Upper lobe of left lung (tissue), 4 donors: Measurements from ENCODE around the gene ZNF385D.

Experiments used
- CTCF ChIP-seq, 6 experiments: fragments of 450-650 bp in 4 of 6; fragments of 200-600 bp in 2 of 6; sonication (generic) in 2 of 6; IDR thresholded peaks; one replicate each; pipeline ENCODE4 v1.5.1; 2016 to 2019; ENCODE audit warnings: antibody characterized with exemption in 6 of 6
- POLR2AphosphoS5 ChIP-seq, 2 donors: sonication (generic); formaldehyde crosslinking; IDR thresholded peaks; one replicate each; pipeline ENCODE4 v1.5.1; 2017; ENCODE audit warnings: antibody characterized with exemption in 2 of 2

- no peak for TF ChIP-seq POLR2AphosphoS5 (IDR thresholded peaks at IDR 0.05)
- TF ChIP-seq CTCF (IDR thresholded peaks at IDR 0.05), result no peak
Measured at GRCh38 chr3:21738935-21739702, 11.9 kb downstream of the ZNF385D start.
